Panc1 (cell line): ENCODE measurements around the gene SLC37A1. TPM values are rescaled to one million over a fixed set of nuclear protein-coding genes. Genes with fewer than 3 reads are reported as not detected.

Experiments used
- ATAC-seq: fragments of 200-7000 bp; cut with Tn5 transposase; 2 replicates; pipeline ENCODE4 v1.9.1; 2020; ENCODE audit warnings: mild to moderate bottlenecking, moderate library complexity
- BruUV-seq: library from RNA; stranded (reverse); fragments of 400-500 nt; replicated peaks from 2 replicates; lab custom pipeline; 2021; lab: Mats Ljungman, UMichigan
- CTCF ChIA-PET: fragments of 300-600 bp; sonication (Branson Sonifier 250); formaldehyde crosslinking; loops from one replicate; lab custom pipeline; 2022; ENCODE audit warnings: antibody characterized with exemption; lab: Charles Lee
- POLR2A ChIA-PET: fragments of 300-600 bp; sonication (Branson Sonifier 250); formaldehyde crosslinking; loops from one replicate; lab custom pipeline; 2022; ENCODE audit warnings: antibody characterized with exemption; lab: Charles Lee
- DNase-seq: peaks from one replicate; pipeline ENCODE4 v3.0.0-alpha.2; 2010; ENCODE audit warnings: low read depth, low spot score
- H3K27ac ChIP-seq: 2 replicates; pipeline ENCODE4 v1.5.1; 2011; ENCODE audit warnings: mild to moderate bottlenecking, low read length, inconsistent platforms
- H3K27me3 ChIP-seq: fragments of 200-500 bp; sonication (Bioruptor generic); 2 replicates; pipeline ENCODE4 v1.6.0; 2014; ENCODE audit warnings: low read length, inconsistent platforms; ENCODE audit not compliant: control insufficient read depth, insufficient read depth
- H3K36me3 ChIP-seq: fragments of 200-500 bp; sonication (Bioruptor generic); 2 replicates; pipeline ENCODE4 v1.5.1; 2014; ENCODE audit warnings: inconsistent platforms, mild to moderate bottlenecking, low read length, moderate library complexity; ENCODE audit not compliant: control insufficient read depth, insufficient read depth
- H3K4me1 ChIP-seq: 2 replicates; pipeline ENCODE4 v1.5.1; 2011; ENCODE audit warnings: inconsistent platforms, mild to moderate bottlenecking, low read length, moderate library complexity; ENCODE audit not compliant: control insufficient read depth, insufficient read depth
- H3K4me3 ChIP-seq, 2 experiments: 2 replicates each; pipeline ENCODE4 v1.5.1; 2011 to 2012; ENCODE audit warnings: low read depth in 2 of 2, low read length in 2 of 2, mild to moderate bottlenecking in 2 of 2, inconsistent platforms in 1 of 2, moderate library complexity in 1 of 2
- H3K9me3 ChIP-seq: fragments of 200-500 bp; sonication (Bioruptor generic); 2 replicates; pipeline ENCODE4 v1.5.1; 2014; ENCODE audit warnings: low read depth, mild to moderate bottlenecking, inconsistent platforms, low read length, moderate library complexity; ENCODE audit not compliant: control insufficient read depth, insufficient read depth
- POLR2AphosphoS5 ChIP-seq: IDR thresholded peaks from 2 replicates; pipeline ENCODE4 v1.6.1; 2012; ENCODE audit warnings: mild to moderate bottlenecking, low read depth, low read length, moderate library complexity
- SIN3A ChIP-seq: IDR thresholded peaks from 2 replicates; pipeline ENCODE4 v1.6.1; 2012; ENCODE audit warnings: low read depth, mild to moderate bottlenecking, low read length, moderate library complexity, borderline replicate concordance; ENCODE audit not compliant: insufficient read depth
- TCF7L2 ChIP-seq: IDR thresholded peaks from 2 replicates; pipeline ENCODE4 v1.6.1; 2011; ENCODE audit warnings: mild to moderate bottlenecking, low read depth, low read length, inconsistent platforms
- in situ Hi-C: cut with HindIII; loops from 2 replicates; pipeline ENCODE4 v1.10.0; 2016; ENCODE audit warnings: low sequenced_read_pairs, low pct_unique_long_range_greater_than_20kb
- intact Hi-C: fragments of 100-400 bp; cut with micrococcal nuclease; formaldehyde crosslinking; loops from one replicate; pipeline ENCODE4 v1.10.0; 2022; ENCODE audit not compliant: unreplicated experiment
- total RNA-seq: library from RNA; stranded (reverse); gene quantifications from one replicate; pipeline ENCODE4 v1.2.1, GENCODE V29; 2021; ENCODE audit not compliant: unreplicated experiment
- TF ChIP-seq, protein P1 (sequence below), 2 experiments: IDR thresholded peaks; 2 replicates each; pipeline ENCODE4 v1.6.1; 2011 to 2012; ENCODE audit warnings: low read depth in 2 of 2, control low read depth in 1 of 2, low read length in 1 of 2, mild to moderate bottlenecking in 1 of 2, moderate library complexity in 1 of 2; ENCODE audit not compliant: insufficient read depth in 1 of 2
- TF ChIP-seq, protein P2 (sequence below): fragments of 450-650 bp; IDR thresholded peaks from 2 replicates; pipeline ENCODE4 v1.5.1; 2017; ENCODE audit warnings: mild to moderate bottlenecking

SLC37A1 gene
- total RNA-seq, 1 experiment from 2014 or later: 7.7 TPM

DNA sequence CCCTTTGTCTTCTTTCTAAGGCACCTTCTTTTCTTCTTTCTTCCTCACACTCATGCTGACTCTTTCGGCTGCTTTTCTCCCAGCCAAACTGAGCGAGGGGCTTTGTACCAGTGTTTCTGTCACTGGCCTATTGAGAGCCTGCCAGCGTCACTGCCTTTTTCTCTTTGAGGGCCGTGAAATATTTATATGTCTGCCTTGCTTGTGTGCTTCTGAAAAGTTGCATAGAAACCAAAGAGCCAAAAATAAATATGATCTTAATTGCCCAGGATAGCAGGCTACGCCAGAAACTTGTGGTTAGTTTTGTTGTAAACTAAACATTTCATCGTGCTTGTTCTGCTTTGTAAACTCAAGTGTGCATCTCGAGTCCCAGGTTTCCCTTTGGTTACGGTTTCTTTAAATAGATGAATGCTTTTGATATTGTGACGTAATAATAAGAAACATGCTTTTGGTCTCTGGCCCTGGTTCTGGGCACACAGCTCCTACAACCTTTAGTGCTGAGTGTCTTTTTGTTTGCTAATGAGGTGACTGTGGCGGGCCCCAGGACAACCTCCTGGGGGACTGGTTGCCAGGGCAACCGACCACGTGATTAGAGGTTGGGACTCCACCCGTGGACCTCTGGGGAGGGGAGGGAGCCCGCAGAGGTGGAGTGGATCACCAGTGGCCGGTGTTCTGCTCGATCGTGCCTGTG is 10.8 kb downstream of the SLC37A1 start:
- CTCF ChIA-PET: no interaction called here
- Histone ChIP-seq H3K27me3 (no peaks in the 10 kb centered on the region), H3K4me1 (no peaks in the 10 kb centered on the region), H3K9me3 (no peaks in the 10 kb centered on the region), H3K36me3 (no peaks in the 10 kb centered on the region), H3K27ac (no peak overlapping the region), H3K4me3 (no peak overlapping the region)
- no peak for DNase-seq
- intact Hi-C loops: no loop called here
- BruUV-seq: no TSS peak
- no peak for ATAC-seq
- in situ Hi-C loops: no loop called here
- TF ChIP-seq, protein P1, sequence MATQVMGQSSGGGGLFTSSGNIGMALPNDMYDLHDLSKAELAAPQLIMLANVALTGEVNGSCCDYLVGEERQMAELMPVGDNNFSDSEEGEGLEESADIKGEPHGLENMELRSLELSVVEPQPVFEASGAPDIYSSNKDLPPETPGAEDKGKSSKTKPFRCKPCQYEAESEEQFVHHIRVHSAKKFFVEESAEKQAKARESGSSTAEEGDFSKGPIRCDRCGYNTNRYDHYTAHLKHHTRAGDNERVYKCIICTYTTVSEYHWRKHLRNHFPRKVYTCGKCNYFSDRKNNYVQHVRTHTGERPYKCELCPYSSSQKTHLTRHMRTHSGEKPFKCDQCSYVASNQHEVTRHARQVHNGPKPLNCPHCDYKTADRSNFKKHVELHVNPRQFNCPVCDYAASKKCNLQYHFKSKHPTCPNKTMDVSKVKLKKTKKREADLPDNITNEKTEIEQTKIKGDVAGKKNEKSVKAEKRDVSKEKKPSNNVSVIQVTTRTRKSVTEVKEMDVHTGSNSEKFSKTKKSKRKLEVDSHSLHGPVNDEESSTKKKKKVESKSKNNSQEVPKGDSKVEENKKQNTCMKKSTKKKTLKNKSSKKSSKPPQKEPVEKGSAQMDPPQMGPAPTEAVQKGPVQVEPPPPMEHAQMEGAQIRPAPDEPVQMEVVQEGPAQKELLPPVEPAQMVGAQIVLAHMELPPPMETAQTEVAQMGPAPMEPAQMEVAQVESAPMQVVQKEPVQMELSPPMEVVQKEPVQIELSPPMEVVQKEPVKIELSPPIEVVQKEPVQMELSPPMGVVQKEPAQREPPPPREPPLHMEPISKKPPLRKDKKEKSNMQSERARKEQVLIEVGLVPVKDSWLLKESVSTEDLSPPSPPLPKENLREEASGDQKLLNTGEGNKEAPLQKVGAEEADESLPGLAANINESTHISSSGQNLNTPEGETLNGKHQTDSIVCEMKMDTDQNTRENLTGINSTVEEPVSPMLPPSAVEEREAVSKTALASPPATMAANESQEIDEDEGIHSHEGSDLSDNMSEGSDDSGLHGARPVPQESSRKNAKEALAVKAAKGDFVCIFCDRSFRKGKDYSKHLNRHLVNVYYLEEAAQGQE (IDR thresholded peaks at IDR 0.05; ENCODE audit: insufficient read depth in 1 of 2, low read depth in 2 of 2, low read length in 1 of 2): no peak
- TF ChIP-seq SIN3A: no peak
- POLR2A ChIA-PET: no interaction called here

DNA sequence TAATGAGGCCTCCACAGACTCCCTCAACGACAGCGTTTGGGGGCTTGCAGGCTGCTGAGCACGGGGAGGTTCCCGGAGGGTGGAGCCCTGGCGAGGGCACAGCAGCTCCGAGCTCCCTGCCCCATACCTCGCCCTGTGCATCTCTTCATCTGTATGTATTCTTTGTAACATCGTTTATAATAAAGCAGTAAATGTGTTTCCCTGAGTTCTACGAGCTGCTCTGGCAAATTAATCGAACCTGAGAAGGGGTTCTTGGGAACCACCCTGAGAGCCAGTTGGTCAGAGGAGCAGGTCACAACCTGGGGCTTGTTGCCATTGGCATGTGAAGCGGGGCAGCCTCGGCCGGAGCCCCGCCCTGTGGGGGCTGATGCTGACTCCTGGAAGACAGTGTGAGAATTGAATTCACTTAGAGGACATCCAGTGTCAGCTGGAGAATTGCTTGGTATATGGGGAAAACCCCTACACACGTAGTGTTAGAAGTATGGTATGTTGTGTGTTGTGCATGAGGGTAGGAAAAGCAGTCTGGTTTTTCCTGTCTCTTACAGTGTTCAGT is 11.5 kb downstream of the SLC37A1 start:
- ChIA-PET CTCF (no interaction called here), POLR2A (no interaction called here)
- TF ChIP-seq, protein P2, sequence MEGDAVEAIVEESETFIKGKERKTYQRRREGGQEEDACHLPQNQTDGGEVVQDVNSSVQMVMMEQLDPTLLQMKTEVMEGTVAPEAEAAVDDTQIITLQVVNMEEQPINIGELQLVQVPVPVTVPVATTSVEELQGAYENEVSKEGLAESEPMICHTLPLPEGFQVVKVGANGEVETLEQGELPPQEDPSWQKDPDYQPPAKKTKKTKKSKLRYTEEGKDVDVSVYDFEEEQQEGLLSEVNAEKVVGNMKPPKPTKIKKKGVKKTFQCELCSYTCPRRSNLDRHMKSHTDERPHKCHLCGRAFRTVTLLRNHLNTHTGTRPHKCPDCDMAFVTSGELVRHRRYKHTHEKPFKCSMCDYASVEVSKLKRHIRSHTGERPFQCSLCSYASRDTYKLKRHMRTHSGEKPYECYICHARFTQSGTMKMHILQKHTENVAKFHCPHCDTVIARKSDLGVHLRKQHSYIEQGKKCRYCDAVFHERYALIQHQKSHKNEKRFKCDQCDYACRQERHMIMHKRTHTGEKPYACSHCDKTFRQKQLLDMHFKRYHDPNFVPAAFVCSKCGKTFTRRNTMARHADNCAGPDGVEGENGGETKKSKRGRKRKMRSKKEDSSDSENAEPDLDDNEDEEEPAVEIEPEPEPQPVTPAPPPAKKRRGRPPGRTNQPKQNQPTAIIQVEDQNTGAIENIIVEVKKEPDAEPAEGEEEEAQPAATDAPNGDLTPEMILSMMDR: no peak
- TF ChIP-seq, protein P1 (IDR thresholded peaks at IDR 0.05; ENCODE audit: insufficient read depth in 1 of 2, low read depth in 2 of 2, low read length in 1 of 2): no peak
- TF ChIP-seq POLR2AphosphoS5 (no peak), TCF7L2 (no peak), SIN3A (no peak)
- Histone ChIP-seq H3K36me3 (no peaks in the 10 kb centered on the region), H3K27ac (no peak overlapping the region), H3K4me1 (no peaks in the 10 kb centered on the region), H3K9me3 (no peaks in the 10 kb centered on the region), H3K27me3 (no peaks in the 10 kb centered on the region), H3K4me3 (no peak overlapping the region)
- ATAC-seq: no peak
- no TSS peak for BruUV-seq
- in situ Hi-C loops (no loop called here), intact Hi-C loops (no loop called here)
- DNase-seq: no peak
